Subcutaneous adipose tissue (tissue), 4 donors: ENCODE results near the gene VPS37D. TPM values are rescaled to one million over a fixed set of nuclear protein-coding genes. Genes with fewer than 3 reads are reported as not detected.

Experiments
- total RNA-seq, 4 donors: library from RNA; depleted of rRNA; stranded (reverse); fragments of >200 nt; gene quantifications; one replicate each; pipeline ENCODE4 v1.1.0, GENCODE V29; 2016
- TF ChIP-seq, protein P1 (sequence below): fragments of 450-650 bp; IDR thresholded peaks from one replicate; pipeline ENCODE4 v1.5.1; 2016; ENCODE audit warnings: low read depth, mild to moderate bottlenecking, control low read depth, antibody characterized with exemption, moderate library complexity

The VPS37D gene
- total RNA-seq, 4 donors from 2014 or later = 2.6 to 3.7 (median 3.3) TPM; not detected in 1

DNA sequence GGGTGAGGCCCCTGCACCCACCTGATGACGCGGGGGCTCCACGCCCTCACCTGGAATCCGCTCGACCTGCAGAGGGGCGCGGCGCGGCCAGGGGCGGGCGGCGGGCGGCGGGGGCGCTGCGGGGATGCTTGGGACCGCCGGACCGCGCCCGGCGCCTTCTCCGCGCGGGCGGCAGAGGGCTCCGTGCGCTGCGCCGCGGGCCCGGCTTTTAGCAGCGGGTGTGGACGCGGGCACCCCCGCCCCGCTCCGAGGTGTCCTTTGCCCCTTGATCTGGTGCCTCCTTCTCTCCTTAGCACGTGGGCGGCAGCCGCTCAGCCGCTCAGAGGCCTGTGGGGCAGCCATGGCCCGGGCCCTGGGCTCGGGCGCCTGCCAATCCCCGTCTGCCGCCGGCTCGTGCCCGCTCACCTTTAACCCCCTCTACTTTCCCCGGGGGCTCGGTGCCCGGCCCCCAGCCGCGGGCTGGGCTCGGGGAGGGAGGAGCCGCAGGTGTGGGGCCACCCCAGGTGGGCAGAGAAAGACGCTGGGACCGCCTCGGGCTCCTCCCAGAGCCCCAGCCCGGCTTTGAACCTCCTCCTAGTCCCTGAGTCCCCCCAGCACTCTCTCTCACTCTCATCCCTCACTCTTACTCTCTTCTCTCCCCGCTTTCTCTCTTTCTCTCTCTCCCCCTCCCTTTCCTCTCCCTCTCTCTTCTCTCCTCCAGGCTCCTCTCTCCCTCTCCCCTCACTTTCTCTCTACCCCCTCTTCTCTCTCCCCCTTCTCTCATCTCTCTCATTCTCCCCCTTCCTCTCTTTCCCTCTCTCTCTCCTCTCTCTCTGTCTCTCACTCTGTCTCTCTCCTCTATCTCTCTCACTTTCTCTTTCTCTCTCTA lies 19.7 kb upstream of the VPS37D start:
- TF ChIP-seq, protein P1, sequence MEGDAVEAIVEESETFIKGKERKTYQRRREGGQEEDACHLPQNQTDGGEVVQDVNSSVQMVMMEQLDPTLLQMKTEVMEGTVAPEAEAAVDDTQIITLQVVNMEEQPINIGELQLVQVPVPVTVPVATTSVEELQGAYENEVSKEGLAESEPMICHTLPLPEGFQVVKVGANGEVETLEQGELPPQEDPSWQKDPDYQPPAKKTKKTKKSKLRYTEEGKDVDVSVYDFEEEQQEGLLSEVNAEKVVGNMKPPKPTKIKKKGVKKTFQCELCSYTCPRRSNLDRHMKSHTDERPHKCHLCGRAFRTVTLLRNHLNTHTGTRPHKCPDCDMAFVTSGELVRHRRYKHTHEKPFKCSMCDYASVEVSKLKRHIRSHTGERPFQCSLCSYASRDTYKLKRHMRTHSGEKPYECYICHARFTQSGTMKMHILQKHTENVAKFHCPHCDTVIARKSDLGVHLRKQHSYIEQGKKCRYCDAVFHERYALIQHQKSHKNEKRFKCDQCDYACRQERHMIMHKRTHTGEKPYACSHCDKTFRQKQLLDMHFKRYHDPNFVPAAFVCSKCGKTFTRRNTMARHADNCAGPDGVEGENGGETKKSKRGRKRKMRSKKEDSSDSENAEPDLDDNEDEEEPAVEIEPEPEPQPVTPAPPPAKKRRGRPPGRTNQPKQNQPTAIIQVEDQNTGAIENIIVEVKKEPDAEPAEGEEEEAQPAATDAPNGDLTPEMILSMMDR = no peak

- TF ChIP-seq, protein P1 = no peak
Measured at GRCh38 chr7:73648593-73649332, 18.9 kb upstream of the VPS37D start.

- TF ChIP-seq, protein P1 = no peak
Measured at GRCh38 chr7:73649576-73649975, 18.1 kb upstream of the VPS37D start.

GRCh38 chr7:73650524-73650923 lies 17.1 kb upstream of the VPS37D start:
- TF ChIP-seq, protein P1 = no peak

GRCh38 chr7:73652541-73652949 lies 15.1 kb upstream of the VPS37D start:
- TF ChIP-seq, protein P1 = no peak

DNA sequence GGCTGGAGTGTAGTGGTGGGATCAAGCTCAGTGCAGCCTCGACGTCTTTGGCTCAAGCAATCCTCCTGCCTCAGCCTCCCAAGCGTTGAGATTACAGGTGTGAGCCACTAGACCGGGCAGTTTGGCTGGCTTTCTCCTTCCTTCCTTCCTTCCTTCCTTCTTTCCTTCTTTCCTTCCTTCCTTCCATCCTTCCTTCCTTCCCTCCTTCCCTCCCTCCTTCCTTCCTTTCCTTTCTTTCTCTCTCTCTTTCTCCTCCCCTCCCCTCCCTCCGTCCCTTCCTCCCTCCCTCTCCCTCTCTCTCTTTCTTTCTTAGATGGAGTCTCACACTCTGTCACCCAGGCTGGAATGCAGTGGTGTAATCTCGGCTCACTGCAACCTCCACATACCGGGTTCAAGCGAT lies 7.6 kb upstream of the VPS37D start:
- TF ChIP-seq, protein P1 = no peak

DNA sequence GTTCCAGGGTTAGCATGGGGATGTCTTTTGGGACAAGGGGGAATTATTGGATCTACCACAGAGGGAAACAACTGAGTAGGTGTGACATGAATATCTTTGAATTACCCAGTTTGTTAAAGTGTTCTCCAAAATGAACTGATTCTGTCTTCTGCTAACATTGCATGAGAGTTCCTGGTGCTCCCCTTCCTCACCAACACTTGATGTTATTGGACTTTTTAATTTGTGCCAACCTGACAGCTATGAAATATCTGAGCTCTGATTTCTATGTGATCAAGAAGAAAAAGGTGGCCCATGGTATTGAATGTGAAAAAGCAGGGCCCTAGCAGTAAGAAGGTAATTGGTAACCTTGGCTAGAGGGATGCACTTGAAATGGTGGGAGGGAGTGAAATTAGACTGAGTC lies 4.6 kb upstream of the VPS37D start:
- TF ChIP-seq, protein P1 = no peak
